Measurements from ENCODE around the gene MKX.

GRCh38 chr10:27760867-27761266 is 15.2 kb upstream of the MKX start:
- TF ChIP-seq, protein P1, sequence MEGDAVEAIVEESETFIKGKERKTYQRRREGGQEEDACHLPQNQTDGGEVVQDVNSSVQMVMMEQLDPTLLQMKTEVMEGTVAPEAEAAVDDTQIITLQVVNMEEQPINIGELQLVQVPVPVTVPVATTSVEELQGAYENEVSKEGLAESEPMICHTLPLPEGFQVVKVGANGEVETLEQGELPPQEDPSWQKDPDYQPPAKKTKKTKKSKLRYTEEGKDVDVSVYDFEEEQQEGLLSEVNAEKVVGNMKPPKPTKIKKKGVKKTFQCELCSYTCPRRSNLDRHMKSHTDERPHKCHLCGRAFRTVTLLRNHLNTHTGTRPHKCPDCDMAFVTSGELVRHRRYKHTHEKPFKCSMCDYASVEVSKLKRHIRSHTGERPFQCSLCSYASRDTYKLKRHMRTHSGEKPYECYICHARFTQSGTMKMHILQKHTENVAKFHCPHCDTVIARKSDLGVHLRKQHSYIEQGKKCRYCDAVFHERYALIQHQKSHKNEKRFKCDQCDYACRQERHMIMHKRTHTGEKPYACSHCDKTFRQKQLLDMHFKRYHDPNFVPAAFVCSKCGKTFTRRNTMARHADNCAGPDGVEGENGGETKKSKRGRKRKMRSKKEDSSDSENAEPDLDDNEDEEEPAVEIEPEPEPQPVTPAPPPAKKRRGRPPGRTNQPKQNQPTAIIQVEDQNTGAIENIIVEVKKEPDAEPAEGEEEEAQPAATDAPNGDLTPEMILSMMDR (conservative IDR thresholded peaks at IDR 0.05; ENCODE audit: low read length): no peak
- no peak for TF ChIP-seq EZH2phosphoT487 (IDR thresholded peaks at IDR 0.05; ENCODE audit: borderline replicate concordance)
